GM18526 (cell line): ENCODE measurements around the gene OR2S2.

Source experiments
- POLR2A ChIP-seq: IDR thresholded peaks from 3 replicates; pipeline ENCODE4 v1.6.1; 2011; ENCODE audit not compliant: insufficient read length; ENCODE audit errors: extremely low read depth

OR2S2 gene

GRCh38 chr9:35923598-35923926 is 34.4 kb downstream of the OR2S2 start:
- no peak for TF ChIP-seq POLR2A

GRCh38 chr9:35920051-35920620 is 37.8 kb downstream of the OR2S2 start:
- TF ChIP-seq POLR2A = no peak

- TF ChIP-seq POLR2A = no peak
Observed at GRCh38 chr9:35919212-35920008, 38.5 kb downstream of the OR2S2 start.

- no peak for TF ChIP-seq POLR2A
Observed at GRCh38 chr9:35918780-35919179, 39.2 kb downstream of the OR2S2 start.

GRCh38 chr9:35917261-35917660 is 40.7 kb downstream of the OR2S2 start:
- no peak for TF ChIP-seq POLR2A

GRCh38 chr9:35915681-35916294 is 42.2 kb downstream of the OR2S2 start:
- TF ChIP-seq POLR2A = no peak

GRCh38 chr9:35914301-35914807 is 43.6 kb downstream of the OR2S2 start:
- TF ChIP-seq POLR2A = no peak

- no peak for TF ChIP-seq POLR2A
Observed at GRCh38 chr9:35912791-35913400, 45.1 kb downstream of the OR2S2 start.

GRCh38 chr9:35911690-35912089 is 46.3 kb downstream of the OR2S2 start:
- no peak for TF ChIP-seq POLR2A

GRCh38 chr9:35910613-35911359 is 47.2 kb downstream of the OR2S2 start:
- no peak for TF ChIP-seq POLR2A

GRCh38 chr9:35909687-35910612 is 48.0 kb downstream of the OR2S2 start:
- no peak for TF ChIP-seq POLR2A

- no peak for TF ChIP-seq POLR2A
Observed at GRCh38 chr9:35909274-35909673, 48.7 kb downstream of the OR2S2 start, which contains the start of gene SPAAR. Gene SPAAR, plus strand, starts transcription at chr9:35909490. Its CDS starts 974 bp downstream, at chr9:35910464.

GRCh38 chr9:35908504-35909125 is 49.3 kb downstream of the OR2S2 start:
- TF ChIP-seq POLR2A = no peak
